GM12878 (cell line): ENCODE data around the gene SEC16A. TPM values are rescaled to one million over a fixed set of nuclear protein-coding genes. Genes with fewer than 3 reads are reported as not detected.

Experiments used
- ATAC-seq: fragments of 200-7000 bp; cut with Tn5 transposase; 3 replicates; pipeline ENCODE4 v1.9.1; 2020; ENCODE audit warnings: mild to moderate bottlenecking, moderate library complexity
- BruUV-seq: library from RNA; stranded (reverse); fragments of 400-500 nt; replicated peaks from 2 replicates; lab custom pipeline; 2021; lab: Mats Ljungman, UMichigan
- CTCF ChIA-PET: fragments of 300-600 bp; sonication (Branson Sonifier 250); formaldehyde crosslinking; extraction: SDS; loops from one replicate; lab custom pipeline; 2021; ENCODE audit warnings: inconsistent platforms; lab: Yijun Ruan, JAX
- POLR2A ChIA-PET: fragments of 350-600 bp; formaldehyde crosslinking; extraction: SDS; loops from one replicate; lab custom pipeline; 2021; ENCODE audit warnings: inconsistent platforms; lab: Charles Lee
- RAD21 ChIA-PET: fragments of 300-600 bp; sonication (Branson Sonifier 250); formaldehyde crosslinking; loops from one replicate; lab custom pipeline; 2023; ENCODE audit warnings: antibody characterized with exemption; ENCODE audit not compliant: unreplicated experiment; lab: Charles Lee
- SMC1A ChIA-PET: fragments of 300-600 bp; sonication (Branson Sonifier 250); formaldehyde crosslinking; loops from one replicate; lab custom pipeline; 2023; ENCODE audit not compliant: unreplicated experiment, uncharacterized antibody; lab: Charles Lee
- DNase-seq: peaks from one replicate; pipeline ENCODE4 v3.0.0-alpha.2; 2011; ENCODE audit warnings: low read depth, low spot score
- FAIRE-seq: peaks from 3 replicates; lab custom pipeline; 2011; peaks lifted over from hg19 to GRCh38; lab: Jason Lieb, UNC
- H2AFZ ChIP-seq: 2 replicates; pipeline ENCODE4 v1.6.0; 2011; ENCODE audit warnings: low read depth, low read length, control low read depth; ENCODE audit not compliant: control insufficient read depth
- H3K27ac ChIP-seq: 2 replicates; pipeline ENCODE4 v1.5.1; 2011; ENCODE audit warnings: control low read depth; ENCODE audit not compliant: control insufficient read depth, insufficient read depth
- H3K27me3 ChIP-seq, 2 experiments: replicated peaks in 1 of 2; 2 replicates each; pipeline versions ENCODE4 v1.6.0 to v1.6.1; 2011; ENCODE audit warnings: low read length in 1 of 2; ENCODE audit not compliant: control insufficient read depth in 2 of 2, insufficient read depth in 2 of 2
- H3K36me3 ChIP-seq, 2 experiments: 2 replicates each; pipeline ENCODE4 v1.5.1; 2011; ENCODE audit warnings: low read length in 1 of 2; ENCODE audit not compliant: control insufficient read depth in 2 of 2, insufficient read depth in 2 of 2
- H3K4me1 ChIP-seq: 2 replicates; pipeline ENCODE4 v1.6.1; 2011; ENCODE audit warnings: mild to moderate bottlenecking, low read length, moderate library complexity, mixed read lengths; ENCODE audit not compliant: control insufficient read depth, insufficient read depth
- H3K4me2 ChIP-seq: 2 replicates; pipeline ENCODE4 v1.6.0; 2011; ENCODE audit warnings: control low read depth; ENCODE audit not compliant: control insufficient read depth, insufficient read depth
- H3K4me3 ChIP-seq: fragments of 200-600 bp; sonication (generic); 2 replicates; pipeline ENCODE4 v1.5.1; 2016
- H3K79me2 ChIP-seq: 2 replicates; pipeline ENCODE4 v1.6.0; 2011; ENCODE audit warnings: low read length; ENCODE audit not compliant: control insufficient read depth, insufficient read depth
- H3K9ac ChIP-seq: 2 replicates; pipeline ENCODE4 v1.8.0; 2011; ENCODE audit warnings: low read length, control low read depth, mixed read lengths; ENCODE audit not compliant: control insufficient read depth, insufficient read depth
- H3K9me3 ChIP-seq: replicated peaks from 3 replicates; pipeline ENCODE4 v1.5.1; 2011; ENCODE audit warnings: mild to moderate bottlenecking, low read length; ENCODE audit not compliant: control insufficient read depth, insufficient read depth
- H4K20me1 ChIP-seq: 2 replicates; pipeline ENCODE4 v1.6.0; 2011; ENCODE audit not compliant: control insufficient read depth, insufficient read depth
- ATF2 ChIP-seq: IDR thresholded peaks from 2 replicates; pipeline ENCODE4 v1.6.1; 2012; ENCODE audit warnings: low read length, inconsistent platforms
- BCL3 ChIP-seq: IDR thresholded peaks from 2 replicates; pipeline ENCODE4 v1.6.1; 2011; ENCODE audit warnings: borderline replicate concordance, low read depth, mild to moderate bottlenecking, moderate library complexity, low read length; ENCODE audit not compliant: insufficient read depth, poor library complexity, severe bottlenecking
- CREB1 ChIP-seq: IDR thresholded peaks from 2 replicates; pipeline ENCODE4 v1.6.1; 2012; ENCODE audit warnings: low read depth, mild to moderate bottlenecking, inconsistent platforms
- DPF2 ChIP-seq: fragments of 450-650 bp; IDR thresholded peaks from 2 replicates; pipeline ENCODE4 v1.6.1; 2017; ENCODE audit warnings: mild to moderate bottlenecking
- FOXM1 ChIP-seq: IDR thresholded peaks from 2 replicates; pipeline ENCODE4 v1.6.1; 2012; ENCODE audit warnings: low read depth, mild to moderate bottlenecking, inconsistent platforms, low read length, moderate library complexity
- MYB ChIP-seq: fragments of 150-350 bp; IDR thresholded peaks from 2 replicates; pipeline ENCODE4 v1.6.1; 2014; ENCODE audit warnings: mild to moderate bottlenecking, low read depth, low read length, borderline replicate concordance
- NFIC ChIP-seq: IDR thresholded peaks from 2 replicates; pipeline ENCODE4 v1.6.1; 2012; ENCODE audit warnings: low read depth, mild to moderate bottlenecking, inconsistent platforms, low read length, moderate library complexity
- SIN3A ChIP-seq: IDR thresholded peaks from 2 replicates; pipeline ENCODE4 v1.6.1; 2012; ENCODE audit warnings: low read depth, low read length, improper control_type of control experiment
- SREBF1 ChIP-seq: IDR thresholded peaks from 2 replicates; pipeline ENCODE4 v1.6.1; 2012; ENCODE audit warnings: mild to moderate bottlenecking, low read length
- WRNIP1 ChIP-seq: IDR thresholded peaks from 2 replicates; pipeline ENCODE4 v1.6.1; 2011; ENCODE audit warnings: low read depth, low read length, improper control_type of control experiment, borderline replicate concordance
- ZNF217 ChIP-seq: fragments of 450-650 bp; IDR thresholded peaks from 2 replicates; pipeline ENCODE4 v1.6.1; 2017; ENCODE audit warnings: antibody characterized with exemption, mild to moderate bottlenecking
- WGBS: methylation state at CpG from one replicate; pipeline ENCODE4 v1.1.6; 2016; ENCODE audit warnings: low lambda C conversion rate; ENCODE audit not compliant: insufficient replicate concordance, insufficient coverage; ENCODE audit errors: missing lambda C conversion rate; 5-methylcytosine and 5-hydroxymethylcytosine counted together
- in situ Hi-C: fragments of 300-500 bp; cut with MboI; formaldehyde crosslinking; loops from 9 replicates; pipeline ENCODE4 v1.14.3; 2018; ENCODE audit warnings: mixed read lengths
- intact Hi-C: fragments of 100-400 bp; cut with micrococcal nuclease; formaldehyde crosslinking; loops from one replicate; pipeline ENCODE4 v1.14.2; 2022; ENCODE audit not compliant: unreplicated experiment
- polyA plus RNA-seq, 11 experiments: library from polyadenylated mRNA; depleted of rRNA in 4 of 11; unstranded in 6 of 11; stranded (reverse) in 5 of 11; fragments of >200 nt; fragmentation: Nextera tagmentation in 4 of 11; fragmentation: Illumina TruSeq in 1 of 11; extraction: Ambion mirVana in 4 of 11; extraction: Trizol in 1 of 11; gene quantifications; 1 replicate in 1 of 11; 2 replicates in 10 of 11; pipeline versions ENCODE4 v1.2.1 to v1.2.3, GENCODE V29; 2011 to 2016; ENCODE audit warnings: inconsistent platforms in 2 of 11, missing spikeins in 2 of 11, low read depth in 1 of 11
- total RNA-seq, 4 experiments: library from RNA; depleted of rRNA in 3 of 4; stranded (reverse); fragments of >200 nt in 3 of 4; fragmentation: Illumina TruSeq in 1 of 4; extraction: Trizol in 1 of 4; gene quantifications; 2 replicates each; pipeline versions ENCODE4 v1.2.1 to v1.2.3, GENCODE V29; 2013 to 2021

SEC16A gene
- total and polyA plus RNA-seq, 10 of the 15 experiments (the other 5 are each of a cell fraction or from before 2014, with no cell fraction given), result 9.9 to 59.1 (median 21.7) TPM

GRCh38 chr9:136511670-136512592 lies 29.1 kb upstream of the SEC16A start:
- H3K79me2 ChIP-seq, result no peaks in the 10 kb centered on the region
- ATAC-seq (no peak), FAIRE-seq (no peak), DNase-seq (no peak)
- no peaks in the 10 kb centered on the region for H3K9me3 ChIP-seq
- BruUV-seq, result TSS peak; percentile 56
- H4K20me1 ChIP-seq, result no peaks in the 10 kb centered on the region
- H3K4me3 ChIP-seq, result no peak overlapping the region
- no peaks in the 10 kb centered on the region for H3K4me1 ChIP-seq
- ChIA-PET POLR2A (no interaction called here), CTCF (no interaction called here), SMC1A (no interaction called here), RAD21 (no interaction called here)
- H3K4me2 ChIP-seq, result no peak overlapping the region
- no peak overlapping the region for H3K27ac ChIP-seq
- no peak for TF ChIP-seq DPF2
- no peak for TF ChIP-seq ATF2
- no peak for TF ChIP-seq NFIC
- no peak for TF ChIP-seq BCL3
- no peak for TF ChIP-seq CREB1
- TF ChIP-seq MYB, result no peak
- no peak for TF ChIP-seq FOXM1
- no peak for TF ChIP-seq ZNF217
- no peak for TF ChIP-seq WRNIP1
- TF ChIP-seq SIN3A, result no peak
- no peak for TF ChIP-seq SREBF1
- WGBS, result 91% methylated on average over 46 of the region's 46 CpGs
- in situ Hi-C loops, result no loop called here
- no peaks in the 10 kb centered on the region for H3K27me3 ChIP-seq
- no peak overlapping the region for H2AFZ ChIP-seq
- peaks cover 2 to 72% of the 10 kb centered on the region in 2 experiments; a peak in 3 of 4 replicates for H3K36me3 ChIP-seq
- no peak overlapping the region for H3K9ac ChIP-seq
- intact Hi-C loops, result no loop called here
